Erythroblast (primary cell): Measurements from ENCODE around the gene XRCC5.

Source experiments
- GATA1 ChIP-seq: IDR thresholded peaks from 2 replicates; pipeline ENCODE4 v1.6.1; 2011; ENCODE audit warnings: low read depth, mild to moderate bottlenecking, control low read depth, low read length, moderate library complexity
- POLR2A ChIP-seq: IDR thresholded peaks from 2 replicates; pipeline ENCODE4 v1.6.1; 2011; ENCODE audit warnings: mild to moderate bottlenecking, low read length

GRCh38 chr2:216084547-216084946, 24.6 kb upstream of the XRCC5 start:
- no peak for TF ChIP-seq POLR2A
- TF ChIP-seq GATA1 = no peak
